HCT116 (cell line): ENCODE results near the gene EMP2. TPM values are rescaled to one million over a fixed set of nuclear protein-coding genes. Genes with fewer than 3 reads are reported as not detected.

ENCODE experiments used
- ATAC-seq: fragments of 200-7000 bp; cut with Tn5 transposase; 2 replicates; pipeline ENCODE4 v1.9.1; 2020; ENCODE audit warnings: mild to moderate bottlenecking, moderate library complexity
- BruUV-seq: library from RNA; stranded (reverse); fragments of 400-500 nt; replicated peaks from 2 replicates; lab custom pipeline; 2021; lab: Mats Ljungman, UMichigan
- CTCF ChIA-PET: fragments of 300-600 bp; sonication (Branson Sonifier 250); formaldehyde crosslinking; loops from one replicate; lab custom pipeline; 2021; ENCODE audit warnings: antibody characterized with exemption; lab: Charles Lee
- POLR2A ChIA-PET: fragments of 300-600, 350-600 bp; sonication (Branson Sonifier 250); formaldehyde crosslinking; loops from one replicate; lab custom pipeline; 2021; ENCODE audit warnings: antibody characterized with exemption; lab: Charles Lee
- RAD21 ChIA-PET, 2 experiments: fragments of 300-600 bp; sonication (Branson Sonifier 250); formaldehyde crosslinking; loops; one replicate each; lab custom pipeline; 2023; ENCODE audit warnings: low total read pairs in 2 of 2; ENCODE audit not compliant: uncharacterized antibody in 2 of 2, unreplicated experiment in 2 of 2, low non-redundant PET in 1 of 2; lab: Charles Lee
- DNase-seq: peaks from one replicate; pipeline ENCODE4 v3.0.0-alpha.2; 2010; ENCODE audit warnings: low read depth, low spot score
- H2AFZ ChIP-seq: fragments of 200-600 bp; shearing (Covaris generic), sonication (generic); 2 replicates; pipeline ENCODE4 v1.6.1; 2017; ENCODE audit warnings: low read depth, mixed run types, mixed read lengths, antibody characterized with exemption, low read length; ENCODE audit not compliant: poor library complexity, severe bottlenecking
- H3K27ac ChIP-seq: 2 replicates; pipeline ENCODE4 v1.5.1; 2012; ENCODE audit warnings: low read depth, low read length
- H3K27me3 ChIP-seq: fragments of 200-600 bp; sonication (generic); 2 replicates; pipeline ENCODE4 v1.6.1; 2016; ENCODE audit warnings: mixed run types, low read length, mixed read lengths; ENCODE audit not compliant: insufficient read depth
- H3K36me3 ChIP-seq, 2 experiments: fragments of 200-500 bp in 1 of 2; fragments of 200-600 bp in 1 of 2; sonication (Bioruptor generic) in 1 of 2; sonication (generic) in 1 of 2; 2 replicates each; pipeline versions ENCODE4 v1.5.1 to v1.6.1; 2014 to 2016; ENCODE audit warnings: low read length in 2 of 2, inconsistent platforms in 1 of 2, mixed read lengths in 1 of 2, mixed run types in 1 of 2; ENCODE audit not compliant: insufficient read depth in 2 of 2, control insufficient read depth in 1 of 2
- H3K4me1 ChIP-seq, 2 experiments: fragments of 200-600 bp in 1 of 2; sonication (generic) in 1 of 2; 2 replicates each; pipeline versions ENCODE4 v1.5.1 to v1.6.1; 2012 to 2017; ENCODE audit warnings: low read length in 2 of 2, inconsistent platforms in 1 of 2, mild to moderate bottlenecking in 1 of 2, mixed read lengths in 1 of 2, mixed run types in 1 of 2, moderate library complexity in 1 of 2; ENCODE audit not compliant: insufficient read depth in 2 of 2, control insufficient read depth in 1 of 2
- H3K4me2 ChIP-seq: fragments of 200-600 bp; sonication (generic); 2 replicates; pipeline ENCODE4 v1.6.1; 2017; ENCODE audit warnings: mixed run types, low read length, mixed read lengths
- H3K4me3 ChIP-seq, 2 experiments: fragments of 200-600 bp in 1 of 2; sonication (generic) in 1 of 2; replicated peaks in 1 of 2; 2 replicates each; pipeline ENCODE4 v1.5.1; 2011 to 2016; ENCODE audit warnings: low read length in 2 of 2, control low read depth in 1 of 2, low read depth in 1 of 2, mild to moderate bottlenecking in 1 of 2, mixed read lengths in 1 of 2, mixed run types in 1 of 2
- H3K79me2 ChIP-seq: fragments of 200-600 bp; sonication (generic); 2 replicates; pipeline ENCODE4 v1.6.1; 2017; ENCODE audit warnings: mild to moderate bottlenecking, mixed run types, low read length, moderate library complexity, mixed read lengths; ENCODE audit not compliant: insufficient read depth
- H3K9ac ChIP-seq: fragments of 200-600 bp; sonication (generic); 2 replicates; pipeline ENCODE4 v1.6.1; 2016; ENCODE audit warnings: low read length, mixed read lengths
- H3K9me2 ChIP-seq: fragments of 200-600 bp; sonication (generic), shearing (Covaris generic); 2 replicates; pipeline ENCODE4 v1.6.1; 2017; ENCODE audit warnings: mixed run types, mild to moderate bottlenecking, moderate library complexity; ENCODE audit not compliant: insufficient read depth
- H3K9me3 ChIP-seq, 2 experiments: fragments of 200-500 bp in 1 of 2; fragments of 200-600 bp in 1 of 2; sonication (Bioruptor generic) in 1 of 2; sonication (generic) in 1 of 2; 2 replicates each; pipeline ENCODE4 v1.6.1; 2014 to 2017; ENCODE audit warnings: low read length in 2 of 2, mixed read lengths in 2 of 2, inconsistent platforms in 1 of 2, low read depth in 1 of 2, mild to moderate bottlenecking in 1 of 2, mixed run types in 1 of 2, moderate library complexity in 1 of 2; ENCODE audit not compliant: control insufficient read depth in 1 of 2, insufficient read depth in 1 of 2
- H4K20me1 ChIP-seq: fragments of 200-600 bp; sonication (generic), shearing (Covaris generic); 2 replicates; pipeline ENCODE4 v1.6.1; 2017; ENCODE audit warnings: mixed run types, mild to moderate bottlenecking, moderate library complexity; ENCODE audit not compliant: insufficient read depth
- ATF3 ChIP-seq: IDR thresholded peaks from 2 replicates; pipeline ENCODE4 v1.6.1; 2012
- CBX3 ChIP-seq: IDR thresholded peaks from 2 replicates; pipeline ENCODE4 v1.6.1; 2012; ENCODE audit warnings: low read depth
- CEBPB ChIP-seq: IDR thresholded peaks from 2 replicates; pipeline ENCODE4 v1.6.1; 2012; ENCODE audit warnings: low read depth
- CTCF ChIP-seq, 3 experiments: fragments of 200-600 bp in 1 of 3; sonication (generic) in 1 of 3; IDR thresholded peaks in 2 of 3; conservative IDR thresholded peaks in 1 of 3; 2 replicates each; pipeline ENCODE4 v1.5.1; 2012 to 2017; ENCODE audit warnings: low read depth in 2 of 3, low read length in 2 of 3, antibody characterized with exemption in 1 of 3, borderline replicate concordance in 1 of 3, control low read depth in 1 of 3, mild to moderate bottlenecking in 1 of 3, mixed read lengths in 1 of 3, mixed run types in 1 of 3, moderate library complexity in 1 of 3; ENCODE audit not compliant: insufficient read depth in 1 of 3
- ELF1 ChIP-seq: IDR thresholded peaks from 2 replicates; pipeline ENCODE4 v1.6.1; 2012; ENCODE audit warnings: low read depth, borderline replicate concordance
- EZH2phosphoT487 ChIP-seq: fragments of 200-600 bp; IDR thresholded peaks from 2 replicates; pipeline ENCODE4 v1.6.1; 2018; ENCODE audit warnings: antibody characterized with exemption, borderline replicate concordance
- FOSL1 ChIP-seq: IDR thresholded peaks from 2 replicates; pipeline ENCODE4 v1.6.1; 2012; ENCODE audit warnings: low read depth
- RAD21 ChIP-seq: IDR thresholded peaks from 2 replicates; pipeline ENCODE4 v1.6.1; 2012; ENCODE audit warnings: low read depth, mild to moderate bottlenecking
- REST ChIP-seq: IDR thresholded peaks from 2 replicates; pipeline ENCODE4 v1.6.1; 2012; ENCODE audit warnings: low read depth
- SRF ChIP-seq: IDR thresholded peaks from 2 replicates; pipeline ENCODE4 v1.6.1; 2012; ENCODE audit warnings: low read depth
- TCF7L2 ChIP-seq: IDR thresholded peaks from 2 replicates; pipeline ENCODE4 v1.7.0; 2011; ENCODE audit warnings: borderline replicate concordance, inconsistent platforms; ENCODE audit not compliant: insufficient read depth, insufficient read length; ENCODE audit errors: extremely low read depth
- ZBTB33 ChIP-seq: IDR thresholded peaks from 2 replicates; pipeline ENCODE4 v1.6.1; 2011; ENCODE audit warnings: mild to moderate bottlenecking, low read length, moderate library complexity; ENCODE audit not compliant: insufficient replicate concordance; ENCODE audit errors: extremely low read depth
- ZFX ChIP-seq: fragments of 450-650 bp; IDR thresholded peaks from 2 replicates; pipeline ENCODE4 v1.6.1; 2017
- intact Hi-C: fragments of 100-400 bp; cut with micrococcal nuclease; formaldehyde crosslinking; loops from 2 replicates; pipeline ENCODE4 v1.10.0; 2022
- total RNA-seq: library from RNA; stranded (reverse); gene quantifications from one replicate; pipeline ENCODE4 v1.2.1, GENCODE V29; 2021; ENCODE audit not compliant: unreplicated experiment

Gene EMP2
- total RNA-seq, 1 experiment from 2014 or later = 32.6 TPM

GRCh38 chr16:10613785-10614485, 33.5 kb upstream of the EMP2 start:
- no peak overlapping the region for H3K4me3 ChIP-seq
- no peak overlapping the region for H3K4me2 ChIP-seq
- no TSS peak for BruUV-seq
- intact Hi-C loops = no loop called here
- no peak for TF ChIP-seq CEBPB
- no peak for TF ChIP-seq SRF
- no peak for TF ChIP-seq REST
- no peak for TF ChIP-seq ATF3
- TF ChIP-seq CTCF (IDR thresholded peaks at IDR 0.05 in 2 of 3, conservative IDR thresholded peaks at IDR 0.05 in 1 of 3; ENCODE audit: borderline replicate concordance in 1 of 3, insufficient read depth in 1 of 3, low read depth in 2 of 3, low read length in 2 of 3) = no peak
- TF ChIP-seq ZFX = no peak
- no peak for TF ChIP-seq TCF7L2
- TF ChIP-seq ZBTB33 = no peak
- no peak for TF ChIP-seq RAD21
- no peak for TF ChIP-seq ELF1
- no peak for TF ChIP-seq EZH2phosphoT487
- TF ChIP-seq CBX3 = no peak
- TF ChIP-seq FOSL1 = no peak
- no peak for ATAC-seq
- H3K27me3 ChIP-seq = no peaks in the 10 kb centered on the region
- H4K20me1 ChIP-seq = no peaks in the 10 kb centered on the region
- peaks cover 11 to 17% of the 10 kb centered on the region in 2 experiments for H3K4me1 ChIP-seq
- ChIA-PET CTCF (no interaction called here), RAD21 (no interaction called here), POLR2A (no interaction called here)
- H3K79me2 ChIP-seq = no peaks in the 10 kb centered on the region
- H2AFZ ChIP-seq = no peak overlapping the region
- H3K9ac ChIP-seq = no peak overlapping the region
- H3K9me2 ChIP-seq = no peaks in the 10 kb centered on the region
- no peak for DNase-seq
- H3K27ac ChIP-seq = no peak overlapping the region
- H3K36me3 ChIP-seq = no peaks in the 10 kb centered on the region
- H3K9me3 ChIP-seq = no peaks in the 10 kb centered on the region
